Panc1 (cell line): ENCODE data around the gene SAP30. TPM values are rescaled to one million over a fixed set of nuclear protein-coding genes. Genes with fewer than 3 reads are reported as not detected.

Source experiments
- ATAC-seq: fragments of 200-7000 bp; cut with Tn5 transposase; 2 replicates; pipeline ENCODE4 v1.9.1; 2020; ENCODE audit warnings: mild to moderate bottlenecking, moderate library complexity
- BruUV-seq: library from RNA; stranded (reverse); fragments of 400-500 nt; replicated peaks from 2 replicates; lab custom pipeline; 2021; lab: Mats Ljungman, UMichigan
- CTCF ChIA-PET: fragments of 300-600 bp; sonication (Branson Sonifier 250); formaldehyde crosslinking; loops from one replicate; lab custom pipeline; 2022; ENCODE audit warnings: antibody characterized with exemption; lab: Charles Lee
- POLR2A ChIA-PET: fragments of 300-600 bp; sonication (Branson Sonifier 250); formaldehyde crosslinking; loops from one replicate; lab custom pipeline; 2022; ENCODE audit warnings: antibody characterized with exemption; lab: Charles Lee
- DNase-seq: peaks from one replicate; pipeline ENCODE4 v3.0.0-alpha.2; 2010; ENCODE audit warnings: low read depth, low spot score
- H3K27ac ChIP-seq: 2 replicates; pipeline ENCODE4 v1.5.1; 2011; ENCODE audit warnings: mild to moderate bottlenecking, low read length, inconsistent platforms
- H3K27me3 ChIP-seq: fragments of 200-500 bp; sonication (Bioruptor generic); 2 replicates; pipeline ENCODE4 v1.6.0; 2014; ENCODE audit warnings: low read length, inconsistent platforms; ENCODE audit not compliant: control insufficient read depth, insufficient read depth
- H3K36me3 ChIP-seq: fragments of 200-500 bp; sonication (Bioruptor generic); 2 replicates; pipeline ENCODE4 v1.5.1; 2014; ENCODE audit warnings: inconsistent platforms, mild to moderate bottlenecking, low read length, moderate library complexity; ENCODE audit not compliant: control insufficient read depth, insufficient read depth
- H3K4me1 ChIP-seq: 2 replicates; pipeline ENCODE4 v1.5.1; 2011; ENCODE audit warnings: inconsistent platforms, mild to moderate bottlenecking, low read length, moderate library complexity; ENCODE audit not compliant: control insufficient read depth, insufficient read depth
- H3K4me3 ChIP-seq, 2 experiments: 2 replicates each; pipeline ENCODE4 v1.5.1; 2011 to 2012; ENCODE audit warnings: low read depth in 2 of 2, low read length in 2 of 2, mild to moderate bottlenecking in 2 of 2, inconsistent platforms in 1 of 2, moderate library complexity in 1 of 2
- H3K9me3 ChIP-seq: fragments of 200-500 bp; sonication (Bioruptor generic); 2 replicates; pipeline ENCODE4 v1.5.1; 2014; ENCODE audit warnings: low read depth, mild to moderate bottlenecking, inconsistent platforms, low read length, moderate library complexity; ENCODE audit not compliant: control insufficient read depth, insufficient read depth
- CTCF ChIP-seq: fragments of 450-650 bp; IDR thresholded peaks from 2 replicates; pipeline ENCODE4 v1.5.1; 2017; ENCODE audit warnings: mild to moderate bottlenecking
- POLR2AphosphoS5 ChIP-seq: IDR thresholded peaks from 2 replicates; pipeline ENCODE4 v1.6.1; 2012; ENCODE audit warnings: mild to moderate bottlenecking, low read depth, low read length, moderate library complexity
- REST ChIP-seq, 2 experiments: IDR thresholded peaks; 2 replicates each; pipeline ENCODE4 v1.6.1; 2011 to 2012; ENCODE audit warnings: low read depth in 2 of 2, control low read depth in 1 of 2, low read length in 1 of 2, mild to moderate bottlenecking in 1 of 2, moderate library complexity in 1 of 2; ENCODE audit not compliant: insufficient read depth in 1 of 2
- SIN3A ChIP-seq: IDR thresholded peaks from 2 replicates; pipeline ENCODE4 v1.6.1; 2012; ENCODE audit warnings: low read depth, mild to moderate bottlenecking, low read length, moderate library complexity, borderline replicate concordance; ENCODE audit not compliant: insufficient read depth
- TCF7L2 ChIP-seq: IDR thresholded peaks from 2 replicates; pipeline ENCODE4 v1.6.1; 2011; ENCODE audit warnings: mild to moderate bottlenecking, low read depth, low read length, inconsistent platforms
- in situ Hi-C: cut with HindIII; loops from 2 replicates; pipeline ENCODE4 v1.10.0; 2016; ENCODE audit warnings: low sequenced_read_pairs, low pct_unique_long_range_greater_than_20kb
- intact Hi-C: fragments of 100-400 bp; cut with micrococcal nuclease; formaldehyde crosslinking; loops from one replicate; pipeline ENCODE4 v1.10.0; 2022; ENCODE audit not compliant: unreplicated experiment
- total RNA-seq: library from RNA; stranded (reverse); gene quantifications from one replicate; pipeline ENCODE4 v1.2.1, GENCODE V29; 2021; ENCODE audit not compliant: unreplicated experiment

Gene SAP30
- total RNA-seq, 1 experiment from 2014 or later, result 23.4 TPM

GRCh38 chr4:173367946-173368345 is 2.8 kb upstream of the SAP30 start:
- Histone ChIP-seq H3K27ac (no peak overlapping the region), H3K27me3 (no peaks in the 10 kb centered on the region), H3K4me3 (no peak overlapping the region), H3K9me3 (no peaks in the 10 kb centered on the region), H3K36me3 (peaks cover 3% of the 10 kb centered on the region; the same call in 1 of the 2 replicates), H3K4me1 (no peaks in the 10 kb centered on the region)
- ATAC-seq, result no peak
- ChIA-PET CTCF (no interaction called here), POLR2A (interaction anchor here (0.8 kb wide), 1 partner anchor 182 kb away, joined by 9 read pairs; no protein-coding TSS in a partner anchor)
- intact Hi-C loops (loop anchor here (5.0 kb wide), 1 partner anchor 36 kb away; the partner anchor contains the start of gene HMGB2), in situ Hi-C loops (no loop called here)
- DNase-seq, result no peak
- no TSS peak for BruUV-seq
- no peak for TF ChIP-seq POLR2AphosphoS5
- no peak for TF ChIP-seq TCF7L2
- TF ChIP-seq CTCF, result no peak
- no peak for TF ChIP-seq REST (IDR thresholded peaks at IDR 0.05; ENCODE audit: insufficient read depth in 1 of 2, low read depth in 2 of 2, low read length in 1 of 2)
- no peak for TF ChIP-seq SIN3A

- in situ Hi-C loops, result no loop called here
- no TSS peak for BruUV-seq
These were observed 651 bp upstream of the SAP30 start for GRCh38 chr4:173370130-173370476.

More at GRCh38 chr4:173370130-173370476, 651 bp upstream of the SAP30 start:
- ATAC-seq (no peak; the same call in 1 of the 2 replicates), DNase-seq (no peak)
- Histone ChIP-seq H3K27me3 (no peaks in the 10 kb centered on the region), H3K27ac (peak overlapping the region; percentile 93), H3K4me1 (no peaks in the 10 kb centered on the region), H3K9me3 (no peaks in the 10 kb centered on the region), H3K4me3 (peak overlapping the region; percentile 77 to 99), H3K36me3 (peaks cover 5% of the 10 kb centered on the region)
- no peak for TF ChIP-seq TCF7L2
- no peak for TF ChIP-seq CTCF
- no peak for TF ChIP-seq REST (IDR thresholded peaks at IDR 0.05; ENCODE audit: insufficient read depth in 1 of 2, low read depth in 2 of 2, low read length in 1 of 2)
- TF ChIP-seq POLR2AphosphoS5, result no peak
- TF ChIP-seq SIN3A, result no peak
- CTCF ChIA-PET, result interaction anchor here (0.6 to 1.2 kb wide), 2 partner anchors 69 to 906 kb away, joined by 3 to 6 read pairs; no protein-coding TSS in a partner anchor
- POLR2A ChIA-PET, result interaction anchor here (0.6 to 3.1 kb wide), 6 partner anchors 9 to 914 kb away, joined by 3 to 19 read pairs (median 4); partner anchors contain the start of genes CEP44 and HMGB2
- intact Hi-C loops, result loop anchor here (5.0 kb wide), 1 partner anchor 47 kb away; no protein-coding TSS in a partner anchor
